ENCODE results near the gene METTL25B.

METTL25B gene

GRCh38 chr1:156700736-156701531 lies 27.3 kb upstream of the METTL25B start:
- no peak for DNase-seq (ENCODE audit: low read depth)

GRCh38 chr1:156703336-156703735 lies 24.9 kb upstream of the METTL25B start:
- DNase-seq (ENCODE audit: low read depth) = no peak

- no peak for DNase-seq (ENCODE audit: low read depth)
Measured at GRCh38 chr1:156703741-156704140, 24.5 kb upstream of the METTL25B start.

- DNase-seq (ENCODE audit: low read depth) = no peak
Measured at GRCh38 chr1:156704166-156704711, 24.0 kb upstream of the METTL25B start.

GRCh38 chr1:156704930-156705320 lies 23.3 kb upstream of the METTL25B start:
- DNase-seq (ENCODE audit: low read depth) = peak; percentile 41

- DNase-seq (ENCODE audit: low read depth) = no peak
Measured at GRCh38 chr1:156705321-156705917, 22.9 kb upstream of the METTL25B start, which contains the start of gene CRABP2. Gene CRABP2, minus strand, starts transcription at chr1:156705583. Its CDS starts 137 bp downstream, at chr1:156705446.

- DNase-seq (ENCODE audit: low read depth) = peak; percentile 64
Measured at GRCh38 chr1:156705918-156706656, 22.2 kb upstream of the METTL25B start.

GRCh38 chr1:156706657-156707416 lies 21.4 kb upstream of the METTL25B start:
- DNase-seq (ENCODE audit: low read depth) = no peak

- no peak for DNase-seq (ENCODE audit: low read depth)
Measured at GRCh38 chr1:156707417-156708217, 20.7 kb upstream of the METTL25B start.

- DNase-seq (ENCODE audit: low read depth) = no peak
Measured at GRCh38 chr1:156708218-156708661, 20.0 kb upstream of the METTL25B start.

- DNase-seq (ENCODE audit: low read depth) = no peak
Measured at GRCh38 chr1:156709031-156709430, 19.2 kb upstream of the METTL25B start.

- DNase-seq (ENCODE audit: low read depth) = no peak
Measured at GRCh38 chr1:156709757-156710489, 18.3 kb upstream of the METTL25B start.

- no peak for DNase-seq (ENCODE audit: low read depth)
Measured at GRCh38 chr1:156711011-156711817, 17.1 kb upstream of the METTL25B start.

- DNase-seq (ENCODE audit: low read depth) = no peak
Measured at GRCh38 chr1:156712626-156713025, 15.6 kb upstream of the METTL25B start.

GRCh38 chr1:156714830-156715229 lies 13.4 kb upstream of the METTL25B start:
- DNase-seq (ENCODE audit: low read depth) = no peak

- no peak for DNase-seq (ENCODE audit: low read depth)
Measured at GRCh38 chr1:156717351-156717750, 10.9 kb upstream of the METTL25B start.

- DNase-seq (ENCODE audit: low read depth) = no peak
Measured at GRCh38 chr1:156721131-156721530, 7.1 kb upstream of the METTL25B start.

- no peak for DNase-seq (ENCODE audit: low read depth)
Measured at GRCh38 chr1:156721535-156721934, 6.7 kb upstream of the METTL25B start.

GRCh38 chr1:156725683-156726280 lies 2.5 kb upstream of the METTL25B start:
- DNase-seq (ENCODE audit: low read depth) = peak; percentile 71
